ENCODE results near the gene DBT.

- TF ChIP-seq, protein P1, sequence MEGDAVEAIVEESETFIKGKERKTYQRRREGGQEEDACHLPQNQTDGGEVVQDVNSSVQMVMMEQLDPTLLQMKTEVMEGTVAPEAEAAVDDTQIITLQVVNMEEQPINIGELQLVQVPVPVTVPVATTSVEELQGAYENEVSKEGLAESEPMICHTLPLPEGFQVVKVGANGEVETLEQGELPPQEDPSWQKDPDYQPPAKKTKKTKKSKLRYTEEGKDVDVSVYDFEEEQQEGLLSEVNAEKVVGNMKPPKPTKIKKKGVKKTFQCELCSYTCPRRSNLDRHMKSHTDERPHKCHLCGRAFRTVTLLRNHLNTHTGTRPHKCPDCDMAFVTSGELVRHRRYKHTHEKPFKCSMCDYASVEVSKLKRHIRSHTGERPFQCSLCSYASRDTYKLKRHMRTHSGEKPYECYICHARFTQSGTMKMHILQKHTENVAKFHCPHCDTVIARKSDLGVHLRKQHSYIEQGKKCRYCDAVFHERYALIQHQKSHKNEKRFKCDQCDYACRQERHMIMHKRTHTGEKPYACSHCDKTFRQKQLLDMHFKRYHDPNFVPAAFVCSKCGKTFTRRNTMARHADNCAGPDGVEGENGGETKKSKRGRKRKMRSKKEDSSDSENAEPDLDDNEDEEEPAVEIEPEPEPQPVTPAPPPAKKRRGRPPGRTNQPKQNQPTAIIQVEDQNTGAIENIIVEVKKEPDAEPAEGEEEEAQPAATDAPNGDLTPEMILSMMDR (tag by site-specific recombination; IDR thresholded peaks at IDR 0.05): no peak
- TF ChIP-seq ZNF76 (tag by site-specific recombination; IDR thresholded peaks at IDR 0.05; ENCODE audit: borderline replicate concordance, low read depth): no peak
These were observed 27.2 kb downstream of the DBT start for GRCh38 chr1:100222428-100222827.
